ENCODE measurements around the gene NOL4L. TPM values are rescaled to one million over a fixed set of nuclear protein-coding genes. Genes with fewer than 3 reads are reported as not detected.
A peak's percentile ranks its signal among the peaks of the same experiment; 100 is the strongest.

NOL4L gene
- total RNA-seq, 1 donor from 2014 or later, result 19.7 TPM

DNA sequence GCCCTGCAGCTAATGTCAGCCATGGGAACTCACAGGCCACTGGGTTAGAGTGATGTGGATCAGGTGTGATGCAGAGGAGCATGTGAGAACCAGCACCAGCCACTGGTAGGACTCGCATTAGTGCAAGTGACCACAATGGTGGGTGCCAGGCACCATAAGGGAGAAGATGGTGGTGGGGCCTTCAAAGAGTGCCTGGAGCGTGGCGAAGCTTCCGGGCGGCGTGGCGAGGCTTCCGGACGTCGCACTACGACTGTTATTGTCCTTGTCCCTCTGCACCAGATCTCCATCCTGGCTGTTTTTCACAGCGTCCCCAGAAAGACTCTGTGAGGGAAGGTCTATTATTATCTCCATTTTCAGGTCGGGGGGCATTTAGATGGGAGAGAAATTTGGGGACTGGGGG lies 44.7 kb upstream of the NOL4L start:
- no peak for DNase-seq
- Histone ChIP-seq H3K27me3 (peaks cover 22% of the 10 kb centered on the region), H3K9me3 (no peaks in the 10 kb centered on the region), H3K4me3 (no peak overlapping the region), H3K27ac (no peak overlapping the region), H3K4me1 (peaks cover 7% of the 10 kb centered on the region), H3K36me3 (no peaks in the 10 kb centered on the region)
- TF ChIP-seq CTCF (IDR thresholded peaks at IDR 0.05), result no peak
- intact Hi-C loops (cut with DNase I), result no loop called here
- ATAC-seq, result no peak

DNA sequence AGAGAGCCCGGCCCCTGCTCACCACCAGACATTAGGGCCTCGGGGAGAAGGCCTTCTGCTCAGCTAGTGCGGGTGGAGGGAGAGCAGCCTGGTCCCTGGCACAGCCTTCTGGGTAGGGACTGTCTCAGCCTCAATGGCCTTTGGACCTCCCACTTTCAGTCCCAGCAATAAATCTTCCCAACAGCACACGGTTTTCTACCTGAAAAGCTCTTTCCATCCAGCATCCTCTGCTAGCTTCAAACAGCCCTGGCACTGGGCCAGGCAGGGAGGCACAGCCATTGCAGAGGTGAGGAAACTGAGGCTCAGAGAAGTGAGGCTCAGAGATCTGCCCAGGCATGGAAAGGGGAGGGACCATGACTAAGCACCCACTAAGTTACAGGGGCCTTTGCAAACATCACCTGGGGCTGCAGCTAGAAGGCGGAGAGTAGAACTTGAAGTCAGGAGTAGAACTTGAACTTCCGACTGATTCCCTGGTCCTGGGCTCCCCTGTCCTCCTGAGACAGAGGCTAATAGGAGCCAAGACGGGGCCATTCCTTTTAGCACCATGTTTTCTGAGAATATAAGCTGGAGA lies 43.9 kb upstream of the NOL4L start:
- Histone ChIP-seq H3K27ac (no peak overlapping the region), H3K27me3 (peaks cover 22% of the 10 kb centered on the region), H3K4me1 (peaks cover 7% of the 10 kb centered on the region), H3K4me3 (no peak overlapping the region), H3K9me3 (no peaks in the 10 kb centered on the region), H3K36me3 (no peaks in the 10 kb centered on the region)
- TF ChIP-seq CTCF (IDR thresholded peaks at IDR 0.05), result no peak
- no peak for ATAC-seq
- intact Hi-C loops (cut with DNase I), result no loop called here
- no peak for DNase-seq

GRCh38 chr20:32626859-32627636 lies 41.9 kb upstream of the NOL4L start:
- no peaks in the 10 kb centered on the region for H3K36me3 ChIP-seq
- peaks cover 22% of the 10 kb centered on the region for H3K27me3 ChIP-seq
- H3K4me1 ChIP-seq, result peaks cover 7% of the 10 kb centered on the region
- DNase-seq, result no peak
- no peak overlapping the region for H3K4me3 ChIP-seq
- intact Hi-C loops (cut with DNase I), result no loop called here
- H3K27ac ChIP-seq, result no peak overlapping the region
- no peaks in the 10 kb centered on the region for H3K9me3 ChIP-seq
- TF ChIP-seq CTCF (IDR thresholded peaks at IDR 0.05), result no peak
- ATAC-seq, result peak; percentile 14

DNA sequence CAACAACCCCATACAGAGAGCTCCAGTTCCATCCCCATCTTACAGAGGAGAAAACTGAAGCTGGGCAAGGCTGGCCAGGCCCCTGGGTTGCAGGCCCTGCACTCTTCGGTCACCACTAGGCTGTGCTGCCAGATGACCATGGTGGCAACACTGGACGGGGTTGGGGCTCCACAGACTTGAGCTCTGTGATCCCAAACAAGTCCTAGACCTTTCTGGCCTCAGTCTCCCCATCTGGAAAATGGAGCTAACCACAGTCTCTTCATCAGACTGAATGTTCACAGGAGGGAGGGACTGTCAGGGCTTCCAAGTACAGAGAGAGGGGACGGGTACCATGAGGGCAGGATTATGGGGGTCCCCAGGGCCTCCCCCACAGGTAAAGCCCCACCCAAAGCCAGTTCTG lies 41.3 kb upstream of the NOL4L start:
- H3K4me1 ChIP-seq, result peaks cover 7% of the 10 kb centered on the region
- H3K36me3 ChIP-seq, result no peaks in the 10 kb centered on the region
- H3K4me3 ChIP-seq, result no peak overlapping the region
- no peak for DNase-seq
- no peaks in the 10 kb centered on the region for H3K9me3 ChIP-seq
- TF ChIP-seq CTCF (IDR thresholded peaks at IDR 0.05), result no peak
- H3K27ac ChIP-seq, result no peak overlapping the region
- intact Hi-C loops (cut with DNase I), result no loop called here
- peaks cover 22% of the 10 kb centered on the region for H3K27me3 ChIP-seq
- ATAC-seq, result no peak

DNA sequence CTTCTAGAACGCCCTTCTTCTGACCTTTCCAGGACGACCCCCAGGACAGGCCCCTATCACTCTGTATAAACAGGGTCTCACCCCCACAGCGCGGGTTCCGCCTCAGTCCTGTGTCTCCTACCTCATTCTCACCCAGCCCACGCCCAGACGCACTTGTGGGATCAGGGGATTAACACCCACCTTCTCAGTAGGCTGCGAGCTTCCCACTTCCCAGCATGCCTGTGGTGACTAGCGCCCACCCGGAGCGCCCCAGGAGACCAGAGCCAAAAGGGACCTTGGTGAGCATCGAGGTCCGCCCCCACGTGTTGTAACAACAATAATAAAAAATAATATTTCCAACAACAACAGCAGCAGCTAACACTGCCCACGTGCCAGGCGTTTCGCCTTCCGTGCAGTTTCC lies 40.9 kb upstream of the NOL4L start:
- intact Hi-C loops (cut with DNase I), result no loop called here
- peaks cover 7% of the 10 kb centered on the region for H3K4me1 ChIP-seq
- H3K4me3 ChIP-seq, result no peak overlapping the region
- ATAC-seq, result no peak
- no peaks in the 10 kb centered on the region for H3K9me3 ChIP-seq
- peaks cover 22% of the 10 kb centered on the region for H3K27me3 ChIP-seq
- H3K27ac ChIP-seq, result no peak overlapping the region
- no peaks in the 10 kb centered on the region for H3K36me3 ChIP-seq
- DNase-seq, result no peak
- TF ChIP-seq CTCF (IDR thresholded peaks at IDR 0.05), result no peak
